SW480 (cell line): ENCODE results near the gene CCNL2.

ENCODE experiments used
- DNase-seq: peaks from one replicate; pipeline ENCODE4 v3.0.0-alpha.2; 2016; ENCODE audit warnings: low spot score

CCNL2 gene

DNA sequence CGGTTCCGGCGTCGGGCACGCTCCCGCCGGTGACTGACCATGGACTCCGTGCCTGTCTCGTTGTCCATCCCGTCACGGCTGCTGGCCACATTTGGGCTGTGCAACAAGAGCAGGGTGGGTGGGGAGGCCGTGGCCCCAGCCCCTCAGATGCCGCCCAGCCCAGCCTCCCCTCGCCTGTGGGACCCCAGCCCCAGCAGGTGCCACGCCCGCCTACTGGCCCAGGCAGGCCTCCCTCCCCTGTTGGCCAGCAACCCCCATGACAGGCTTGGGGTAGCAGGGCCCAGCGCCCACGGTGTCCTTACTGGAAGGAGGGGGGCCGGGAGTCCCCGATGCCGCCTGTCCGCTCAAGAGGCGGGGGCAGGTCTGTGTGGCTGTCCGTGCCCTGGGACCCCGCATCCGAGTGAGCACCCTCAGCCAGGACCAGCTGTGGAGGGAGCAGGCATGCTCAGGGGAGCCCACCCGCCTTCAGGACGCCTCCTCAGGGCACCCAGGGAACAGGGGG is 57.0 kb downstream of the CCNL2 start:
- no peak for DNase-seq

DNA sequence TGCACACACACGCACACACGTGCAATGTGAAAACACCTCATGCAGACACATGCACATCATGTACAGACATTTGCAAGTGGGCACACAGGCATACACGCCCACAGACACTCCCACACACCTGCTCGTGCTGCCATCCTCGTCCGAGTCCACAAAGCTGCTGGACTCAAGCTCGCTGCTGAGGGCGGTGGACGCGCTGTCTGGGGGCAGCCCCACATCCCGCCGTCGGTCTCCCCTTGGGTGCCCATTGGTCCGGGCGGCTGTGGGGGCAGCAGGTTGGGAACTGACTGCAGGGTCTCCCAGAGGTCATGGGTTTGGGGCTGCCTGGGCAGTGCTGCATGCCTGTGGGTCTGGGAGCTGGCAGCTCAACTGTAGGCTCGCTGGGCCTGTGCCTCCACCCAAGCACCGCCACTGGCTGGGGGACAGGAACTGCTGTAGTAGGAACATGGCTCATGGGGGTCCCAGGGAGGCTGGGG is 57.5 kb downstream of the CCNL2 start:
- no peak for DNase-seq

DNA sequence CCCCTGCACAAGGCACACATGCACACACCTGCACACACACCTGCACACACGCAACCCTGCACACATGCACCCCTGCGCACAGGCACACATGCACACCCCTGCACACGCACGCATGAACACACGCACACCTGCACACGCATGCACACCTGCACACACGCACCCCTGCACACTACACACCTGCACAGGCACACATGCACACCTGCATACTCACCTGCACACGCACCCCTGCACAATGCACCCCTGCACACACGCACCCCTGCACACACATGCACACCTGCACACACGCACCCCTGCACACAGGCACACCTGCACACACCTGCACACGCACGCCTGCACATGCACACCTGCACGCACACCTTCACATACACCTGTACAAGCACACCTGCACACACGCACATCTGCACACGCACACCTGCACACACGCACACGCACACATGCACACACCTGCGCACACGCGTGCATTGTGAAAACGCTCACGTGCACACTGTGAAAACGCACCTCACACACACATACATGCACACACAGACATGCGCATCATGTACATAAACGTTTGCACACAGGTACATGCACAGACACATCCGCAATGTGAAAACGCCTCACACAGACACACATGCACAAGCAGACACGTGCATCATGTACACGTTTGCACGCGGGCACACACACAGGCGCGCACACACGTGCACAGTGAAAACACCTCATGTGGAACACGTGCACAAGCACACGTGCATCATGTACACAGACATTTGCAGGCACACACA is 58.2 kb downstream of the CCNL2 start:
- no peak for DNase-seq

DNA sequence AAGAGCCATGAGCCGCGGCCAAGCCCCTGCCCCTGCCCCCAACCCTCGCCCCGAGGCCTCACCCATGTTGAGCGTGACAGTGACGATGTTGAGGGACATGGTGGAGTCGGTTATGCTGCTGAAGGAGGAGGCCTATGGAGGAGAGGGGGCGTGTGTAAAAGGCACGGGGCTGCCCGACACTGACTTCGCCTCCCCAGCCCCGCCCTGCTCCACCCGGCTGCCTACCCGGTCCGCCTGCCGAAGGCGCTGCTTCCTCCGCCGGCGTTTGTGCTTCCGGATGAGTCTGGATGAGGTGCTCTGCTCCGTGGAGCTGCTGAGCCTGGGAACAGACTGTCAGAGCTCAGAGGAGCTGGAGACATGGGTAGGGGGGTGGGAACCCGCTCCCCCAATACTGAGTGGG is 59.0 kb downstream of the CCNL2 start:
- DNase-seq = no peak

DNA sequence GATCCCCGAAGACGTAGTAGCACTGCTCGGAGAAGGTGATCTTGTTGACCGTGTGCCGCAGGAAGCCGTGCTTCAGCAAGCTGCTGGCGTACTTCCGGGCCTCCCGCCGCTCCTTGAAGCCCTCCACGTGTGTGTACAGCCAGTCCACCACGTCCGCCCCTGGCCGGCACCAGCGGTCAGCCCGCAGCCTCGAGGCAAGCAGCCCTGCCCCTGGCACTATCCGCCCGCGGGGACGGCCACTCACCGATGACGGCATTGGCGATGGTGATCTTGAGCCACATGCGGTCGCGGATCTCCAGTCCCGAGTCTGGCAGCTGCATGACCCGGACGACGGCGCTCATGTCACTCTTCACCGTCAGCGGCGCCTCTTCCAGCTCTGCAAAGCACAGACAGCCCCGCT is 60.9 kb downstream of the CCNL2 start:
- no peak for DNase-seq

DNA sequence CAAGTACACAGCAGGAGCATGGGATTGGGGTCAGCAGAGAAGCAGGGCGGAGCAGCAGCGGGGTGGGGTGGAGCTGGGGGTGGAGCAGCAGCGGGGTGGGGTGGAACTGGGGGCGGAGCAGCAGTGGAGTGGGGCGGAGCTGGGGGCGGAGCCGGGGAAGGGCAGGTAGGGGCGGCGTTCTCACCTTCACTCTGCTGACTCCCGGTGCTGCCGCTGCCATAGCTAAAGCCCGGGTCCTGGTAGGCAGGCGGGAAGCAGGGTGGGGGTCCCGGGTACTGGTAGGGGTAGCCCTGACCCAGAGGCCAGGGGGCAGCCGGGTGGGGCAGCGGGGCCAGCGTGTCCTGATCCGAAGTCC is 61.4 kb downstream of the CCNL2 start:
- DNase-seq = no peak

DNA sequence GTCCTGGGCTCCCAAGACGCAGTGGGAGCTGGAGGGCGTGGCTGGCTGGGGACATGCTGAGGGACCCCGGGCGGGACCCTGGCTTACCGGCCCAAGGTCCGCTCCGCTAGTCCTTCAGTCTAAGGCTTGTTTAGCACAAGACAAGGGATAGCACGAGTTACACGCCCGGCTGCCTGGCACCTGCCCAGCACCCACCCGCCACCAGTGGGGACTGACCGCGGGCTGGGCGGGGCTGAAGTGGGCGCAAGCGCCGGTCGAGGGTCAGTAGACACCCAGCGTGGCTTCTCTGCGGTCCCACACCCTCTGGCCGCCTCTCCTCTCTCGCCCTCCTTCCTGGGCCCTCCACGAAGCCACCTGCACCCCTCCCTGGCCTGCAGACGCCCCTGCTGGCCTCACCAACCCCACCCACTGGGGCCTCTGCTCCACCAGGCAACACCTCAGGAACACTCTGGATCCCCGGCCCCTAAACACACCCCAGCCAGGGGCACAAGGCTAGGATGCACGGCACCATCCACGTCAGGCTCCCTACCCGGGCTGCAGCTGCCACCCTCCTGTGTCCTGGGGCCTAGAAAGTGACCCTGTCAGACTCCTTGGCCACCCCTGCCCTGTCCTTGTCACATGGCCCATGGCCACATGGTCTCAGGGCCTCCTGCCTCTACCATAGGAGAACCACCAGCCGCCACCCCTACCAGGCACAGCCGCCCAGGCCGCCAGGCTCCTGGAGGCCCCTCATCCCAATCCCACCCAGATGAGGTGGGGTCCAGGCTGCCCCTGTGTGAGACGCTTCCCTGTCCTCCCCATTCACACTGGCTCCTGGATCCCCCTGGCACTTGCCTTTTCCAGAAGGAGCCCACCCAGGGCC is 62.0 kb downstream of the CCNL2 start:
- DNase-seq = no peak

DNA sequence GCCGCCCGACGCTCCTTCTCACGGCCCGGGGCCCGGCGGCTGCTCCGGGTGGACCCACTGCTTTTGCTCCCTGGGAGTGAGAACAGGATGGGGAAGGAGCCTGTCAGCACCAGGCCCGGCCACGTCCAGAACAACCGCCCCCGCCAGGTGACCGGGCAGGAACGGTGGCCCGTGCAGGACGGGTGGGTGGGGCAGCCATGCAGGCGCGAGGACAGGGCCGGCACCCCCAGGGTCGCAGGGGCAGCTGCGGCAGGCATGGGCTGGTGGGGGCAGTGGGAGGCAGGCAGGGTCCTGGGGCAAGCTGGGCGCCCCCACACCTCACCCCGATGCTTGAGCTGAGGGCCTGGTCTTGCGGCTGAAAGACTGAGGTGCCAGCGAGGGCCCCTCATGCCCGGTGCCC is 62.7 kb downstream of the CCNL2 start:
- no peak for DNase-seq

DNA sequence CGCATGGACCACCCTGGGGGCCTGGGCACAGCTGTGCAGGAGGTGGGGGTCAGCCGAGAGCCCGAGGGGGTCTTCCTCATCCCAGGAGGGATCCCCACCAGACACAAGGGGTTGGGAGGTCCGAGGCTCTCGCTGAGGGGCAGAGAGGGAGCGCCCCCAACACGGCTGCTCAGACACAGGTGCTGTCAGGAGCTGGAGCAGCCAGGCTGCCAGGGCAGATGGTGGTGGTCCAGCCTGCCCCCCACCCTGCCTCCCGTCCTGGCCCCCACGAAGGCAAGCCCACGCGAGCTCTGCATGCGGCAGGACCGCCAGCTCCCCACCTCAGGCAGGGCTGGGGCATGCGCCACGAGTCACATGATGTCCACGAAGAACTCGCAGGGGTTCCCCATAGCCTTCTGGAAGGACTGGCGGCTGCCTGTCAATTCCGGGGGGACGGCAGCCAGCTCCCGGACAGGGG is 63.3 kb downstream of the CCNL2 start:
- DNase-seq = no peak
